Neural crest cell (in vitro differentiated cells): ENCODE results near the gene CCL22. TPM values are rescaled to one million over a fixed set of nuclear protein-coding genes. Genes with fewer than 3 reads are reported as not detected.

Experiments used
- DNase-seq: peaks from one replicate; pipeline ENCODE4 v3.0.0; 2021; ENCODE audit warnings: low read depth, mixed read lengths, low spot score
- H3K27ac Mint-ChIP-seq: one replicate; pipeline ENCODE4 v1.8.0; 2021; ENCODE audit warnings: mild to moderate bottlenecking, mixed read lengths; ENCODE audit not compliant: unreplicated experiment
- H3K27me3 Mint-ChIP-seq: 2 replicates; pipeline ENCODE4 v1.8.0; 2021; ENCODE audit warnings: low read depth, mild to moderate bottlenecking, mixed read lengths
- H3K36me3 Mint-ChIP-seq: 2 replicates; pipeline ENCODE4 v1.8.0; 2021; ENCODE audit warnings: low read depth, mild to moderate bottlenecking, mixed read lengths
- H3K4me1 Mint-ChIP-seq: 2 replicates; pipeline ENCODE4 v1.8.0; 2021; ENCODE audit warnings: mixed read lengths
- H3K4me3 Mint-ChIP-seq: one replicate; pipeline ENCODE4 v1.8.0; 2021; ENCODE audit warnings: mild to moderate bottlenecking, mixed read lengths
- H3K9me3 Mint-ChIP-seq: 2 replicates; pipeline ENCODE4 v1.8.0; 2021; ENCODE audit warnings: mixed read lengths
- CTCF ChIP-seq: fragments of 200-600 bp; sonication (generic); conservative IDR thresholded peaks from 2 replicates; pipeline ENCODE4 v1.5.0; 2021; ENCODE audit warnings: antibody characterized with exemption, mild to moderate bottlenecking
- total RNA-seq: library from RNA; stranded (reverse); gene quantifications from 2 replicates; pipeline ENCODE4 v1.2.1, GENCODE V29; 2021

CCL22 gene
- total RNA-seq, 1 donor from 2014 or later = not detected

- Mint-ChIP-seq H3K27me3 (peaks cover 7% of the 10 kb centered on the region), H3K4me3 (no peak overlapping the region), H3K27ac (no peak overlapping the region), H3K4me1 (no peaks in the 10 kb centered on the region), H3K9me3 (no peaks in the 10 kb centered on the region), H3K36me3 (no peaks in the 10 kb centered on the region)
- DNase-seq = no peak
- TF ChIP-seq CTCF = no peak
Measured at GRCh38 chr16:57355898-57356414, 2.6 kb upstream of the CCL22 start.

GRCh38 chr16:57356547-57356946, 2.0 kb upstream of the CCL22 start:
- TF ChIP-seq CTCF = no peak

GRCh38 chr16:57357330-57358085, 1.1 kb upstream of the CCL22 start:
- peaks cover 3% of the 10 kb centered on the region for H3K27me3 Mint-ChIP-seq
- H3K27ac Mint-ChIP-seq = no peak overlapping the region
- no peak for DNase-seq
- H3K36me3 Mint-ChIP-seq = no peaks in the 10 kb centered on the region
- H3K4me3 Mint-ChIP-seq = no peak overlapping the region
- no peaks in the 10 kb centered on the region for H3K4me1 Mint-ChIP-seq
- TF ChIP-seq CTCF = no peak
- H3K9me3 Mint-ChIP-seq = no peaks in the 10 kb centered on the region

More at GRCh38 chr16:57356547-57356946, 2.0 kb upstream of the CCL22 start:
- no peak overlapping the region for H3K27ac Mint-ChIP-seq
- no peaks in the 10 kb centered on the region for H3K36me3 Mint-ChIP-seq
- no peaks in the 10 kb centered on the region for H3K4me1 Mint-ChIP-seq
- H3K9me3 Mint-ChIP-seq = no peaks in the 10 kb centered on the region
- H3K27me3 Mint-ChIP-seq = peaks cover 7% of the 10 kb centered on the region
- no peak for DNase-seq
- no peak overlapping the region for H3K4me3 Mint-ChIP-seq

- Mint-ChIP-seq H3K36me3 (no peaks in the 10 kb centered on the region), H3K27me3 (peaks cover 2% of the 10 kb centered on the region), H3K9me3 (no peaks in the 10 kb centered on the region), H3K4me1 (no peaks in the 10 kb centered on the region), H3K4me3 (no peak overlapping the region), H3K27ac (no peak overlapping the region)
- no peak for DNase-seq
- no peak for TF ChIP-seq CTCF
Measured at GRCh38 chr16:57358086-57358420, 530 bp upstream of the CCL22 start.

GRCh38 chr16:57360321-57360935, 1.8 kb downstream of the CCL22 start:
- H3K4me1 Mint-ChIP-seq = no peaks in the 10 kb centered on the region
- no peaks in the 10 kb centered on the region for H3K36me3 Mint-ChIP-seq
- no peak for DNase-seq
- H3K9me3 Mint-ChIP-seq = no peaks in the 10 kb centered on the region
- no peak overlapping the region for H3K4me3 Mint-ChIP-seq
- H3K27me3 Mint-ChIP-seq = no peaks in the 10 kb centered on the region
- H3K27ac Mint-ChIP-seq = no peak overlapping the region
- TF ChIP-seq CTCF = no peak
